Astrocyte (in vitro differentiated cells and primary cell): ENCODE data around the gene KLF8.

Experiments used
- EZH2 ChIP-seq: IDR thresholded peaks from 2 replicates; pipeline ENCODE4 v1.6.1; 2012; ENCODE audit warnings: mild to moderate bottlenecking, low read length, inconsistent platforms; ENCODE audit not compliant: insufficient read depth
- TF ChIP-seq, protein P1 (sequence below): IDR thresholded peaks from 2 replicates; pipeline ENCODE4 v1.5.1; 2011; ENCODE audit warnings: low read depth, mild to moderate bottlenecking, inconsistent platforms, low read length, moderate library complexity; ENCODE audit not compliant: insufficient read depth

DNA sequence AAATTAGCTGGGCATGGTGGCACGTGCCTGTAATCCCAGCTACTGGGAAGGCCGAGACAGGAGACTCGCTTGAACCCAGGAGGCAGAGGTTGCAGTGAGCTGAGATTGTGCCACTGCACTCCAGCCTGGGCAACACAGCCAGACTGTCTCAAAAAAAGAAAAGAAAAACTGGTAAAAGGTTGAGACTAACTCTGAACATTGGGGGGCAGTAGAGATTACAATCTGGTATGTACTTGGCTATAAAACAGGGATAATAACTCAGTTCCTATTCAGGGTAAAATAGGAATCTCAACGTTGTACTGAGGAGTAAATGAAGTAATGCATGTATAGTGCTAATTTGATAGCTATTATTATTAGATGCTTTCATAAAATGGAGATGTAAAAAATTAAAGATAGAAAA, 12.5 kb upstream of the KLF8 start:
- TF ChIP-seq, protein P1, sequence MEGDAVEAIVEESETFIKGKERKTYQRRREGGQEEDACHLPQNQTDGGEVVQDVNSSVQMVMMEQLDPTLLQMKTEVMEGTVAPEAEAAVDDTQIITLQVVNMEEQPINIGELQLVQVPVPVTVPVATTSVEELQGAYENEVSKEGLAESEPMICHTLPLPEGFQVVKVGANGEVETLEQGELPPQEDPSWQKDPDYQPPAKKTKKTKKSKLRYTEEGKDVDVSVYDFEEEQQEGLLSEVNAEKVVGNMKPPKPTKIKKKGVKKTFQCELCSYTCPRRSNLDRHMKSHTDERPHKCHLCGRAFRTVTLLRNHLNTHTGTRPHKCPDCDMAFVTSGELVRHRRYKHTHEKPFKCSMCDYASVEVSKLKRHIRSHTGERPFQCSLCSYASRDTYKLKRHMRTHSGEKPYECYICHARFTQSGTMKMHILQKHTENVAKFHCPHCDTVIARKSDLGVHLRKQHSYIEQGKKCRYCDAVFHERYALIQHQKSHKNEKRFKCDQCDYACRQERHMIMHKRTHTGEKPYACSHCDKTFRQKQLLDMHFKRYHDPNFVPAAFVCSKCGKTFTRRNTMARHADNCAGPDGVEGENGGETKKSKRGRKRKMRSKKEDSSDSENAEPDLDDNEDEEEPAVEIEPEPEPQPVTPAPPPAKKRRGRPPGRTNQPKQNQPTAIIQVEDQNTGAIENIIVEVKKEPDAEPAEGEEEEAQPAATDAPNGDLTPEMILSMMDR: no peak
- TF ChIP-seq EZH2: no peak
